Astrocyte of the spinal cord (primary cell): ENCODE results near the gene PTN.

ENCODE experiments used
- DNase-seq: peaks from one replicate; pipeline ENCODE4 v3.0.0; 2011; ENCODE audit warnings: low read depth, low spot score
- H3K4me3 ChIP-seq: 2 replicates; pipeline ENCODE4 v1.5.1; 2011; ENCODE audit warnings: low read depth, mild to moderate bottlenecking, low read length, moderate library complexity
- in situ Hi-C: cut with HindIII; loops from 2 replicates; pipeline ENCODE4 v1.10.0; 2017; ENCODE audit warnings: low sequenced_read_pairs
- TF ChIP-seq, protein P1 (sequence below): IDR thresholded peaks from 2 replicates; pipeline ENCODE4 v1.5.1; 2012; ENCODE audit warnings: low read depth, mild to moderate bottlenecking, low read length, inconsistent platforms

The PTN gene

DNA sequence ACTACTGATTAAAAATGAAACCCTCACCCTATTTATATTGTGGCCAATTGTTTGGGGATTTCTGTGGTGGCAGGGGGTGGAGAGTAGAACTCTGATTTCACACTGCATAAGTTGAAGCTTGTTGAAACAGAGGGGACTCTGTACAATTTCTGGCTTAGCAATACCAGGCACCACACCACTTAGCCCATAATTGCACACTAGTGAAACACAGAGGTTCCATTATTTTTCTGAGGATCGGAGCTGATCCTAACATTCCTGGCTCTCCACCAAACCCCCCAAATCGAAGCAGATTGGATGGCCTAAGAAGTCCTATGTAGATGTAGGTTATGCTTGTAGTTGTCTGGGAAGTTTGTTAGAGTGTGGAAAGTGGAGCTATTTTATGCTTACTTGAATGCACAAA is 47.0 kb downstream of the PTN start:
- no peak for DNase-seq
- TF ChIP-seq, protein P1, sequence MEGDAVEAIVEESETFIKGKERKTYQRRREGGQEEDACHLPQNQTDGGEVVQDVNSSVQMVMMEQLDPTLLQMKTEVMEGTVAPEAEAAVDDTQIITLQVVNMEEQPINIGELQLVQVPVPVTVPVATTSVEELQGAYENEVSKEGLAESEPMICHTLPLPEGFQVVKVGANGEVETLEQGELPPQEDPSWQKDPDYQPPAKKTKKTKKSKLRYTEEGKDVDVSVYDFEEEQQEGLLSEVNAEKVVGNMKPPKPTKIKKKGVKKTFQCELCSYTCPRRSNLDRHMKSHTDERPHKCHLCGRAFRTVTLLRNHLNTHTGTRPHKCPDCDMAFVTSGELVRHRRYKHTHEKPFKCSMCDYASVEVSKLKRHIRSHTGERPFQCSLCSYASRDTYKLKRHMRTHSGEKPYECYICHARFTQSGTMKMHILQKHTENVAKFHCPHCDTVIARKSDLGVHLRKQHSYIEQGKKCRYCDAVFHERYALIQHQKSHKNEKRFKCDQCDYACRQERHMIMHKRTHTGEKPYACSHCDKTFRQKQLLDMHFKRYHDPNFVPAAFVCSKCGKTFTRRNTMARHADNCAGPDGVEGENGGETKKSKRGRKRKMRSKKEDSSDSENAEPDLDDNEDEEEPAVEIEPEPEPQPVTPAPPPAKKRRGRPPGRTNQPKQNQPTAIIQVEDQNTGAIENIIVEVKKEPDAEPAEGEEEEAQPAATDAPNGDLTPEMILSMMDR = no peak
- in situ Hi-C loops = no loop called here
- H3K4me3 ChIP-seq = no peak overlapping the region

GRCh38 chr7:137295739-137296324 is 47.7 kb downstream of the PTN start:
- no peak overlapping the region for H3K4me3 ChIP-seq
- DNase-seq = no peak
- in situ Hi-C loops = no loop called here
- TF ChIP-seq, protein P1 = no peak

GRCh38 chr7:137289101-137289500 is 54.4 kb downstream of the PTN start:
- no peak for DNase-seq
- in situ Hi-C loops = no loop called here
- TF ChIP-seq, protein P1 = no peak
- no peak overlapping the region for H3K4me3 ChIP-seq

DNA sequence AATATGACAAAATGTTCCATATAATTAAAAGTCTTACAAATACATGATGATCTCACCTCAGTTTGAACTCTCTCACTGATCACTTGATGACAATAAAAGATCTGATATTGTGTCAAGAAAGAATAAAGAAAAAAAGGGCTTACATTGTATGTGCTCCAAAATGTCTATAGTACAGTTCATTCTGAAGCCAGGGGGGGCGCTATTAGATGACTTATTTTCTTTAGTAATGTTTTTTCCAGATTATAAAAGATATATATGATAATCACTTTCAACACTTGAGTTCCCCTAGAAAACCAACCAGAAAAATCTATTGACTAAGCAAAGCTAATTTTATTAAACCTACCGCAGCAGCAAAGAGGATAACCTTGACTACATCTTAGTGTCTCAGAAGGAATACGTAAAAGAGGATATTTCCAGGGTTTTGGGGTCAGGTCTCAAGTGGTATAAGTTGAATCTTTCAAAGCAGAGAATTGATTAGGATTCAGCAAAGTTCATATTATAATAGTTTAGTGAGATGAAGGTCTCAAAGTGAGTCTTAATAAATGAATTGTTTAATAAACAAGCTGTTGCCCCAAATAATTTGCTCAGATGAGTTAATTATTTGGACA is 55.8 kb downstream of the PTN start:
- no peak overlapping the region for H3K4me3 ChIP-seq
- no peak for DNase-seq
- TF ChIP-seq, protein P1 = peak; percentile 48
- in situ Hi-C loops = no loop called here

- in situ Hi-C loops = no loop called here
- H3K4me3 ChIP-seq = no peak overlapping the region
- DNase-seq = no peak
- TF ChIP-seq, protein P1 = no peak
Observed at GRCh38 chr7:137283153-137283552, 60.4 kb downstream of the PTN start.

DNA sequence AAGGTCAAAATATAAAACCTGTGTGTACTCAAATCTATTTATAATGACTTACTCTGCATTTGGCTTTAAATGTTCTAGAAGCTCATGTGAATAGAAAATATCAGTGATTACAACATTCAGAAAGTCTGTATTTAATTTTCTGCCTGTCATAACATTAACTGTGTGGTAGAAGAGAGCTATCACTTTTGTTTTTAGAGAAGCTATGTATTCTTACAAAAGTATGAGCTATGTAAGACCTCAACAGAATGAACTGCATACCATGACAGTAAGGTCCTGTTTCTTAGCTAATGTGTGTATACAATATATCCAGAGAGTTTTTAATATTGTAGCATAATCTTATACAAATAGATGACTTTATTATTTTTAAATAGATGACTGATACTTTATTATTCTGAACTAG is 61.5 kb downstream of the PTN start:
- H3K4me3 ChIP-seq = no peak overlapping the region
- no peak for DNase-seq
- TF ChIP-seq, protein P1 = no peak
- in situ Hi-C loops = no loop called here
